Astrocyte of the cerebellum (primary cell): Measurements from ENCODE around the gene BMX.

Experiments
- DNase-seq: peaks from one replicate; pipeline ENCODE4 v3.0.0-alpha.2; 2011; ENCODE audit warnings: low read depth
- H3K4me3 ChIP-seq: 2 replicates; pipeline ENCODE4 v1.5.1; 2011; ENCODE audit warnings: mild to moderate bottlenecking, low read depth, low read length, moderate library complexity
- in situ Hi-C: cut with HindIII; loops from 2 replicates; pipeline ENCODE4 v1.10.0; 2017; ENCODE audit warnings: low sequenced_read_pairs
- TF ChIP-seq, protein P1 (sequence below): IDR thresholded peaks from 2 replicates; pipeline ENCODE4 v1.5.1; 2012; ENCODE audit warnings: low read length, low read depth, moderate library complexity, mild to moderate bottlenecking; ENCODE audit errors: missing control alignments

BMX gene

DNA sequence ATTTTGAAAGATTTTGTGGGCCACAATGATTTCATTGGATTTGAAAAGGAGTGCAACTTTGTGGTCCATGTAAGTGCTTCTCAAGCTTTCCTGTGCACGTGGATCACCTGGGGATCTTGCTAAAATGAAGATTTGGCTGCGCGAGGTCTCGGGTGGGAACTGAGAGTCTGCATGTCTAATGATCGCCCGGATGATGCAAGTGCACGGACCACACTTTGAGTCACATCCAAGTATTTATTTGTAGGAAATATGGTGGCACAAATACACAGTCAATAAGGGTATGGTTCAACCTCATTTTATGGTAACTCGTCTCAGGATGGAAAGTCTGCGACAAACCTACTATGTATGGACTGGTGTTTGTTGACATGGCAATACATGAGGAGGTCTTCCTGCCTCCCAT is 899 bp downstream of the BMX start:
- DNase-seq: no peak
- TF ChIP-seq, protein P1, sequence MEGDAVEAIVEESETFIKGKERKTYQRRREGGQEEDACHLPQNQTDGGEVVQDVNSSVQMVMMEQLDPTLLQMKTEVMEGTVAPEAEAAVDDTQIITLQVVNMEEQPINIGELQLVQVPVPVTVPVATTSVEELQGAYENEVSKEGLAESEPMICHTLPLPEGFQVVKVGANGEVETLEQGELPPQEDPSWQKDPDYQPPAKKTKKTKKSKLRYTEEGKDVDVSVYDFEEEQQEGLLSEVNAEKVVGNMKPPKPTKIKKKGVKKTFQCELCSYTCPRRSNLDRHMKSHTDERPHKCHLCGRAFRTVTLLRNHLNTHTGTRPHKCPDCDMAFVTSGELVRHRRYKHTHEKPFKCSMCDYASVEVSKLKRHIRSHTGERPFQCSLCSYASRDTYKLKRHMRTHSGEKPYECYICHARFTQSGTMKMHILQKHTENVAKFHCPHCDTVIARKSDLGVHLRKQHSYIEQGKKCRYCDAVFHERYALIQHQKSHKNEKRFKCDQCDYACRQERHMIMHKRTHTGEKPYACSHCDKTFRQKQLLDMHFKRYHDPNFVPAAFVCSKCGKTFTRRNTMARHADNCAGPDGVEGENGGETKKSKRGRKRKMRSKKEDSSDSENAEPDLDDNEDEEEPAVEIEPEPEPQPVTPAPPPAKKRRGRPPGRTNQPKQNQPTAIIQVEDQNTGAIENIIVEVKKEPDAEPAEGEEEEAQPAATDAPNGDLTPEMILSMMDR: no peak
- no peak overlapping the region for H3K4me3 ChIP-seq
- in situ Hi-C loops: no loop called here

DNA sequence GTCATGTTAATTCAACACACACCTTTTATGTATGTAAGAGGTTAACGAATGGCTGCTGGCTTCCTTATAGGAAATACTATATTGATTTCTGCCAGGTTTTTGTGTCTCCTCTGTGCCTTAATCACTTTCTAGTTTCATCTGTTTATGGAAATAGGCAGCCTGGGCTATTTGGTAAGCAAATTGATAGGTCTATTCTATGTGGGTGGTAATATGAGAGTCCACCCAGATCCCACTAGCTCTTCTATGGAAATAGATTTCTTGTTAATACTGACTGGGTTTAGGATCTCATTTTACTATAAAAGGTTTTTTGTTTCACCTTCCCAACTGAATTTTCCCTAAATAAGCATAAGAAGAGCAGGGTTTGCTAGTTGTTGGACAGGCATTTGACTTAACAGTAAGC is 4.1 kb downstream of the BMX start:
- TF ChIP-seq, protein P1: no peak
- in situ Hi-C loops: no loop called here
- no peak for DNase-seq
- H3K4me3 ChIP-seq: no peak overlapping the region

DNA sequence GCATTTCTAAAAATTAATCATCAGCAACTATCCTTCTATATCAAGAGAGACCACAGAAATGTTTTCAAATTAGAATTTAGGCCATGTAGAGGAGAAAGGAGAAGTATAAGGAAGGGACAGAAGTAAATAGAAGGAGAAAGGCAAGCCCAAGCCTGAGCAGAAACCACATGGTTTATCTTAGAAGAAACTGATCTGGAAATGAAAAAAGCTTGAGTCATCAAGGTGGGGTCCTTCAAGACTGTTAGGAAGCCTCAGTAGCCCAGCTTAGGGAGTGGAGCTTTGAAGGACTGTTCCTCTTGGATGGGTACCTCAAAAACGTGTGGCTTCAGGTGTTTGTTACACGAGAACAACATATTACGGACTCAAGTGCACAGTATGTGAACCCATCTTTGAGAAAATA is 4.5 kb downstream of the BMX start:
- TF ChIP-seq, protein P1: no peak
- in situ Hi-C loops: no loop called here
- H3K4me3 ChIP-seq: no peak overlapping the region
- no peak for DNase-seq

DNA sequence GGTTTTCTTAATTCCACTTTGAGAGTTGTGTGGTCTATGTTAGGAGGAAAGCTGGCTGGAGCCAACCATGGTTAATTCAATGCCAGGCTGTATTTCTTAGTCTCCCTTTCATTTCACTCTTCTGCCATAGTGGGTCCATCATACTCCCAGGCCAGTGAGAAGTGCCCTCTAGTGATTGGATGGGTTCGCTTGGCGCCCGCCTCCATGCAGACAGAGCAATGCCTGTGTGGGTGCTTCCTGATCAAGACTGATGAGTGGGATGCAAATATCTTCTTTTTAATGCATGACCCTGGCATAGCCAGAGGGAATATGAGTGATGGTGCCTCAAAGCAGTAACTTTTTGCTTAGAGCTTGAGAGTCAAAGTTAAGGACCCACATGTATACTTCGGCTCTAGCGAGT is 6.4 kb downstream of the BMX start:
- in situ Hi-C loops: no loop called here

DNA sequence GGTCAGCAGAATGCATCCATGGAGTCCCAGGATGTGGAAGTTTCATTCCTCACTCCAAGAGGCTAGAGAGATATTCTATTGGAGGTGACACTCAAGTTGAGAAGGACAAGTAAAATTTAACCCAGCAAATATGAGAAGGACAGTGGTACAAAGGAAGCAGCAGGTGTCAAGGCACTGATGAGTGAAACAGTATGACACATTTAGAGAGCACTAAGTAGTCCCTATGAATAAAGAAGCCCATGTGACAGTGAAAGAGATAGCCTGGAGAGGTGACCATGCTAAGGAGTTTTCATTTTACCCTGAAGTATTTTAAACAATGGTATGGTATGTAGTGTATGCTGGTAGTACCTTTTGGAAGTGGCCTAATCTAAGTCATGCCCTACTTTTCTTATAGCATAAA is 9.2 kb downstream of the BMX start:
- in situ Hi-C loops: no loop called here
- TF ChIP-seq, protein P1: no peak
- no peak overlapping the region for H3K4me3 ChIP-seq
- DNase-seq: no peak

More for the DNA sequence above, 6.4 kb downstream of the BMX start:
- no peak overlapping the region for H3K4me3 ChIP-seq
- DNase-seq: no peak
- TF ChIP-seq, protein P1: no peak

DNA sequence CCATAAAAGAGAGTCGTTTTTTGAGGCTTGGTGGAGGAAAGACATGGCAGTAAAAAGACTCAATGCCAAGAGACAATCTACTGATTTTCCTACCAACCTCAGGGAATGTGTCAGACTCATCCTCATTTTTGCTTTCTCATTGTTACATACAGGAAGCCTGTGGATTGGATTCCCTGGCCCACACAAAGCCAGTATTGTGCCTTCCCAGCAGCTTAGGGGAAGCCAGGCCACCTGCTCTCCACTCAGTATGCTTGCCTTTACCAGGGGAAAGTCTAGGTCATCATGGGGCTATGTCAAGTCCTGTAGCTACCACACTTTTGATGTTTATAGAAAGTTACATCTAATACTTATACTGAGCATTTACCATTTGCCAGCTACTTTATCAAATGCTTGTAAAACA is 11.0 kb downstream of the BMX start:
- no peak overlapping the region for H3K4me3 ChIP-seq
- in situ Hi-C loops: no loop called here
- DNase-seq: no peak
- TF ChIP-seq, protein P1: no peak

DNA sequence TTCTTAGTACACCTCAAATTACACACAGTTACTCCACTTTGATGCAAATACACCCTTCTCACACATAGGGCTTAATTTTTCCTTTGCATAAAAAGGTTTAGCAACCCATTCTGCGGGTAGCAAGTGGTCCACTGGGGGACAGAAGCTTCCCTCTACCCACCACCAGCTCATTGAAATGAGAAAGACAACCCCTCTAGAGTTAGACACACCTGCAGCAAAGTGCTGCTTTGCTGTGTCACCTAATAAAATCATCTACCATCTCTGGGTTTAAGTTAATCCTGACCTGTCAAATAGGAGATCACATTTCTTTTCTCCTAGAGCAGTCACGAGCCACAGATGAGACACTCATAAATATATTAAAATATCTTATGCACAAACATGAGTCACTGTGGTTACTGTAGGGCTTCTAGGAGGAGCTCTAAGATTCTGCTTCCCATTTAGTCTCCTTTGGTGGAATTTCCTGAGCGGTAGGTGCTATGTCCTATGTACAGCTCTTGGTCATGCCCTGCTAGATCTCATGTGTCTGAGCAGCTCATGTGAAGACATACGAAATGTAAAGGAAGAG is 11.9 kb downstream of the BMX start:
- TF ChIP-seq, protein P1: no peak
- in situ Hi-C loops: no loop called here
- H3K4me3 ChIP-seq: no peak overlapping the region
- DNase-seq: no peak
